HepG2 (cell line): ENCODE results near the gene DPH2. TPM values are rescaled to one million over a fixed set of nuclear protein-coding genes. Genes with fewer than 3 reads are reported as not detected.

Experiments
- CREB1 ChIP-seq, 2 experiments: fragments of 450-650 bp in 1 of 2; IDR thresholded peaks; 2 replicates each; pipeline ENCODE4 v1.6.1; 2016 to 2017; ENCODE audit warnings: control low read depth in 1 of 2, mild to moderate bottlenecking in 1 of 2, missing compliant biosample characterization in 1 of 2, missing genetic modification characterization in 1 of 2
- HNRNPLL ChIP-seq: fragments of 200-400 bp; formaldehyde crosslinking; IDR thresholded peaks from 2 replicates; pipeline ENCODE4 v1.6.1; 2017; ENCODE audit warnings: mild to moderate bottlenecking, low read depth, low read length; ENCODE audit not compliant: poor library complexity, severe bottlenecking
- KDM5A ChIP-seq: fragments of 200-600 bp; sonication (generic); IDR thresholded peaks from 2 replicates; pipeline ENCODE4 v1.7.0; 2018; ENCODE audit warnings: antibody characterized with exemption, mild to moderate bottlenecking, low read length, borderline replicate concordance
- KLF16 ChIP-seq, 2 experiments: sonication (generic) in 1 of 2; formaldehyde crosslinking in 1 of 2; IDR thresholded peaks; 2 replicates each; pipeline versions ENCODE4 v1.6.1 to v1.8.0; 2016 to 2023; ENCODE audit warnings: missing genetic modification reagents in 2 of 2, missing compliant biosample characterization in 1 of 2
- MAFK ChIP-seq, 2 experiments: IDR thresholded peaks in 1 of 2; conservative IDR thresholded peaks in 1 of 2; 2 replicates each; pipeline ENCODE4 v1.6.1; 2011; ENCODE audit warnings: improper control_type of control experiment in 2 of 2, low read length in 2 of 2
- MED13 ChIP-seq: sonication (generic); formaldehyde crosslinking; IDR thresholded peaks from 2 replicates; pipeline ENCODE4 v1.5.0; 2020; ENCODE audit warnings: missing genetic modification reagents
- NRL ChIP-seq: sonication (generic); formaldehyde crosslinking; IDR thresholded peaks from 2 replicates; pipeline ENCODE4 v1.5.0; 2020; ENCODE audit warnings: missing genetic modification reagents, mild to moderate bottlenecking, moderate library complexity, borderline replicate concordance
- PHF20 ChIP-seq: sonication (generic); formaldehyde crosslinking; IDR thresholded peaks from 2 replicates; pipeline ENCODE4 v1.5.0; 2020; ENCODE audit warnings: mild to moderate bottlenecking, missing genetic modification reagents
- RBAK ChIP-seq: sonication (generic); formaldehyde crosslinking; IDR thresholded peaks from 2 replicates; pipeline ENCODE4 v1.5.1; 2020; ENCODE audit warnings: mild to moderate bottlenecking, missing genetic modification reagents
- RNF2 ChIP-seq: fragments of 450-650 bp; conservative IDR thresholded peaks from 2 replicates; pipeline ENCODE4 v1.6.1; 2016; ENCODE audit warnings: low read depth
- SUZ12 ChIP-seq: fragments of 150-350 bp; IDR thresholded peaks from 2 replicates; pipeline ENCODE4 v1.6.1; 2014; ENCODE audit warnings: low read depth, low read length
- TBL1XR1 ChIP-seq: fragments of 150-350 bp; IDR thresholded peaks from 2 replicates; pipeline ENCODE4 v1.6.1; 2014; ENCODE audit warnings: borderline replicate concordance, low read length; ENCODE audit not compliant: partially characterized antibody
- ZMYM3 ChIP-seq: sonication (generic); formaldehyde crosslinking; IDR thresholded peaks from 2 replicates; pipeline ENCODE4 v1.5.1; 2020; ENCODE audit warnings: mild to moderate bottlenecking, missing genetic modification reagents
- ZNF143 ChIP-seq: sonication (generic); formaldehyde crosslinking; IDR thresholded peaks from 2 replicates; pipeline ENCODE4 v1.4.0; 2020; ENCODE audit warnings: missing genetic modification reagents
- polyA plus RNA-seq, 8 experiments: library from polyadenylated mRNA; depleted of rRNA in 3 of 8; stranded (reverse) in 7 of 8; unstranded in 1 of 8; fragments of >200 nt; fragmentation: Illumina TruSeq in 4 of 8; extraction: Trizol in 4 of 8; gene quantifications; 2 replicates each; pipeline versions ENCODE4 v1.2.1 to v1.2.3, GENCODE V29; 2011 to 2016; ENCODE audit warnings: low read depth in 4 of 8, missing spikeins in 1 of 8, mixed read lengths in 1 of 8; ENCODE audit not compliant: insufficient read depth in 1 of 8
- total RNA-seq, 5 experiments: library from RNA; depleted of rRNA; stranded (reverse); fragments of >200 nt; fragmentation: Illumina TruSeq; extraction: Trizol; gene quantifications; 2 replicates each; pipeline ENCODE4 v1.2.3, GENCODE V29; 2016; ENCODE audit warnings: low read depth in 1 of 5
- TF ChIP-seq, protein P1 (sequence below): sonication (generic); formaldehyde crosslinking; IDR thresholded peaks from 2 replicates; pipeline ENCODE4 v1.4.0; 2020; ENCODE audit warnings: mild to moderate bottlenecking, missing genetic modification reagents, borderline replicate concordance
- TF ChIP-seq, protein P2 (sequence below): IDR thresholded peaks from 2 replicates; pipeline ENCODE4 v1.6.1; 2016
- TF ChIP-seq, protein P3 (sequence below): sonication (generic); formaldehyde crosslinking; IDR thresholded peaks from 2 replicates; pipeline ENCODE4 v1.5.1; 2020; ENCODE audit warnings: missing genetic modification reagents, mild to moderate bottlenecking, borderline replicate concordance
- TF ChIP-seq, protein P4 (sequence below): sonication (generic); formaldehyde crosslinking; IDR thresholded peaks from 2 replicates; pipeline ENCODE4 v1.4.0; 2020; ENCODE audit warnings: mild to moderate bottlenecking, missing genetic modification reagents

DPH2 gene
- total and polyA plus RNA-seq, 2 of the 13 experiments (the other 11 are each of a cell fraction or from before 2014, with no cell fraction given): 32.2 to 38.3 TPM

DNA sequence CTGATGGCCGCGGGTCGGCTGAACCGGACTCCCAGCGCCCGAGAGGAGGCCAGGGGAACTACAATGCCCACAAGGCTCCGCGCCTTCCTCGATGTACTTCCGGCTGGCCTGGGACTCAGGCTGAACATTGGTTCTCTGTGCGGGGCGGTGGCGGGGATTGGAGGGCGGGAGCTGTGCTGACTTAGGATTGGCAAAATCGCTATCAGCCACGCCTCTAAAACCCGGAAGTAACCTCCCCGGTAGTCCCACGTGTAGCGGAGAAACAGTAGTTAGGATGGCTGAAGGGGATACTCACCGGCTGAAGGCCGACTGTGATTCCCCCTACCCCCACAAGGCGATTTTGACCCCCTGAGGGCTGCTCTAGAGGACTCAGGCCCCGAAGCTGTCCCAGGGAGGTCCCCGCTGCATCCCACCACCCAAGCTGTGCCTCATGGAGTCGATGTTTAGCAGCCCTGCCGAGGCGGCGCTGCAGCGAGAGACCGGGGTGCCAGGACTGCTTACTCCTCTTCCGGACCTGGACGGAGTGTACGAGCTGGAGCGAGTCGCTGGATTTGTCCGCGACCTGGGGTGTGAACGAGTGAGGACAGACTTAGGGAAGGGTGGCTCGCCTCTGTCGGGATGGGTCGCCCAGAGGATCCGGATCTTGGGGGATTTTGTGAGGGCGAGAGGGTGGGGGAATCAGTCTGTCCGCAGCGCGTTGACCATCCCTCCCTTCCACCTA is at the start of gene DPH2 (continued):
- TF ChIP-seq TBL1XR1 (no peak), PHF20 (peak; percentile 75), SUZ12 (peak; percentile 69), ZNF143 (CRISPR knock-in tag) (peak; percentile 91), ZMYM3 (CRISPR knock-in tag) (no peak), RNF2 (no peak), MED13 (CRISPR knock-in tag) (no peak), CREB1 (IDR thresholded peaks at IDR 0.05) (peak; percentile 53; the same call in 1 of the 2 replicates), CREB1 (CRISPR knock-in tag; IDR thresholded peaks at IDR 0.05) (peak; percentile 92), RBAK (no peak), KLF16 (CRISPR knock-in tag; IDR thresholded peaks at IDR 0.05) (no peak), KDM5A (peak; percentile 84), HNRNPLL (peak; percentile 43), NRL (CRISPR knock-in tag) (0 out of 2 replicates have a peak, but pooled peaks have one; percentile 63), MAFK (conservative IDR thresholded peaks at IDR 0.05 in 1 of 2, IDR thresholded peaks at IDR 0.05 in 1 of 2; ENCODE audit: low read length in 2 of 2) (no peak)
- TF ChIP-seq, protein P1, sequence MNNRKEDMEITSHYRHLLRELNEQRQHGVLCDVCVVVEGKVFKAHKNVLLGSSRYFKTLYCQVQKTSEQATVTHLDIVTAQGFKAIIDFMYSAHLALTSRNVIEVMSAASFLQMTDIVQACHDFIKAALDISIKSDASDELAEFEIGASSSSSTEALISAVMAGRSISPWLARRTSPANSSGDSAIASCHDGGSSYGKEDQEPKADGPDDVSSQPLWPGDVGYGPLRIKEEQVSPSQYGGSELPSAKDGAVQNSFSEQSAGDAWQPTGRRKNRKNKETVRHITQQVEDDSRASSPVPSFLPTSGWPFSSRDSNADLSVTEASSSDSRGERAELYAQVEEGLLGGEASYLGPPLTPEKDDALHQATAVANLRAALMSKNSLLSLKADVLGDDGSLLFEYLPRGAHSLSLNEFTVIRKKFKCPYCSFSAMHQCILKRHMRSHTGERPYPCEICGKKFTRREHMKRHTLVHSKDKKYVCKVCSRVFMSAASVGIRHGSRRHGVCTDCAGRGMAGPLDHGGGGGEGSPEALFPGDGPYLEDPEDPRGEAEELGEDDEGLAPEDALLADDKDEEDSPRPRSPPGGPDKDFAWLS (CRISPR knock-in tag): no peak
- TF ChIP-seq, protein P2, sequence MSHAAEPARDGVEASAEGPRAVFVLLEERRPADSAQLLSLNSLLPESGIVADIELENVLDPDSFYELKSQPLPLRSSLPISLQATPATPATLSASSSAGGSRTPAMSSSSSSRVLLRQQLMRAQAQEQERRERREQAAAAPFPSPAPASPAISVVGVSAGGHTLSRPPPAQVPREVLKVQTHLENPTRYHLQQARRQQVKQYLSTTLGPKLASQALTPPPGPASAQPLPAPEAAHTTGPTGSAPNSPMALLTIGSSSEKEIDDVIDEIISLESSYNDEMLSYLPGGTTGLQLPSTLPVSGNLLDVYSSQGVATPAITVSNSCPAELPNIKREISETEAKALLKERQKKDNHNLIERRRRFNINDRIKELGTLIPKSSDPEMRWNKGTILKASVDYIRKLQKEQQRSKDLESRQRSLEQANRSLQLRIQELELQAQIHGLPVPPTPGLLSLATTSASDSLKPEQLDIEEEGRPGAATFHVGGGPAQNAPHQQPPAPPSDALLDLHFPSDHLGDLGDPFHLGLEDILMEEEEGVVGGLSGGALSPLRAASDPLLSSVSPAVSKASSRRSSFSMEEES (CRISPR knock-in tag): 0 out of 2 replicates have a peak, but pooled peaks have one; percentile 20
- TF ChIP-seq, protein P3, sequence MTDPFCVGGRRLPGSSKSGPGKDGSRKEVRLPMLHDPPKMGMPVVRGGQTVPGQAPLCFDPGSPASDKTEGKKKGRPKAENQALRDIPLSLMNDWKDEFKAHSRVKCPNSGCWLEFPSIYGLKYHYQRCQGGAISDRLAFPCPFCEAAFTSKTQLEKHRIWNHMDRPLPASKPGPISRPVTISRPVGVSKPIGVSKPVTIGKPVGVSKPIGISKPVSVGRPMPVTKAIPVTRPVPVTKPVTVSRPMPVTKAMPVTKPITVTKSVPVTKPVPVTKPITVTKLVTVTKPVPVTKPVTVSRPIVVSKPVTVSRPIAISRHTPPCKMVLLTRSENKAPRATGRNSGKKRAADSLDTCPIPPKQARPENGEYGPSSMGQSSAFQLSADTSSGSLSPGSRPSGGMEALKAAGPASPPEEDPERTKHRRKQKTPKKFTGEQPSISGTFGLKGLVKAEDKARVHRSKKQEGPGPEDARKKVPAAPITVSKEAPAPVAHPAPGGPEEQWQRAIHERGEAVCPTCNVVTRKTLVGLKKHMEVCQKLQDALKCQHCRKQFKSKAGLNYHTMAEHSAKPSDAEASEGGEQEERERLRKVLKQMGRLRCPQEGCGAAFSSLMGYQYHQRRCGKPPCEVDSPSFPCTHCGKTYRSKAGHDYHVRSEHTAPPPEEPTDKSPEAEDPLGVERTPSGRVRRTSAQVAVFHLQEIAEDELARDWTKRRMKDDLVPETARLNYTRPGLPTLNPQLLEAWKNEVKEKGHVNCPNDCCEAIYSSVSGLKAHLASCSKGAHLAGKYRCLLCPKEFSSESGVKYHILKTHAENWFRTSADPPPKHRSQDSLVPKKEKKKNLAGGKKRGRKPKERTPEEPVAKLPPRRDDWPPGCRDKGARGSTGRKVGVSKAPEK (CRISPR knock-in tag): no peak
- TF ChIP-seq, protein P4, sequence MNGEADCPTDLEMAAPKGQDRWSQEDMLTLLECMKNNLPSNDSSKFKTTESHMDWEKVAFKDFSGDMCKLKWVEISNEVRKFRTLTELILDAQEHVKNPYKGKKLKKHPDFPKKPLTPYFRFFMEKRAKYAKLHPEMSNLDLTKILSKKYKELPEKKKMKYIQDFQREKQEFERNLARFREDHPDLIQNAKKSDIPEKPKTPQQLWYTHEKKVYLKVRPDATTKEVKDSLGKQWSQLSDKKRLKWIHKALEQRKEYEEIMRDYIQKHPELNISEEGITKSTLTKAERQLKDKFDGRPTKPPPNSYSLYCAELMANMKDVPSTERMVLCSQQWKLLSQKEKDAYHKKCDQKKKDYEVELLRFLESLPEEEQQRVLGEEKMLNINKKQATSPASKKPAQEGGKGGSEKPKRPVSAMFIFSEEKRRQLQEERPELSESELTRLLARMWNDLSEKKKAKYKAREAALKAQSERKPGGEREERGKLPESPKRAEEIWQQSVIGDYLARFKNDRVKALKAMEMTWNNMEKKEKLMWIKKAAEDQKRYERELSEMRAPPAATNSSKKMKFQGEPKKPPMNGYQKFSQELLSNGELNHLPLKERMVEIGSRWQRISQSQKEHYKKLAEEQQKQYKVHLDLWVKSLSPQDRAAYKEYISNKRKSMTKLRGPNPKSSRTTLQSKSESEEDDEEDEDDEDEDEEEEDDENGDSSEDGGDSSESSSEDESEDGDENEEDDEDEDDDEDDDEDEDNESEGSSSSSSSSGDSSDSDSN (CRISPR knock-in tag): peak; percentile 26; the same call in 1 of the 2 replicates
